Amygdala (tissue), 56 donors: ENCODE measurements around the gene IGFBPL1.
"Not testable (repeated sequence)": the region's sequence is repeated elsewhere in the genome, so short reads cannot be mapped to it uniquely, and the experiment has no call there.

Source experiments
- DNase-seq, 56 donors: peaks; one replicate each; lab custom pipeline; 2025; lab: John Stamatoyannopoulos, UW

Gene IGFBPL1

DNA sequence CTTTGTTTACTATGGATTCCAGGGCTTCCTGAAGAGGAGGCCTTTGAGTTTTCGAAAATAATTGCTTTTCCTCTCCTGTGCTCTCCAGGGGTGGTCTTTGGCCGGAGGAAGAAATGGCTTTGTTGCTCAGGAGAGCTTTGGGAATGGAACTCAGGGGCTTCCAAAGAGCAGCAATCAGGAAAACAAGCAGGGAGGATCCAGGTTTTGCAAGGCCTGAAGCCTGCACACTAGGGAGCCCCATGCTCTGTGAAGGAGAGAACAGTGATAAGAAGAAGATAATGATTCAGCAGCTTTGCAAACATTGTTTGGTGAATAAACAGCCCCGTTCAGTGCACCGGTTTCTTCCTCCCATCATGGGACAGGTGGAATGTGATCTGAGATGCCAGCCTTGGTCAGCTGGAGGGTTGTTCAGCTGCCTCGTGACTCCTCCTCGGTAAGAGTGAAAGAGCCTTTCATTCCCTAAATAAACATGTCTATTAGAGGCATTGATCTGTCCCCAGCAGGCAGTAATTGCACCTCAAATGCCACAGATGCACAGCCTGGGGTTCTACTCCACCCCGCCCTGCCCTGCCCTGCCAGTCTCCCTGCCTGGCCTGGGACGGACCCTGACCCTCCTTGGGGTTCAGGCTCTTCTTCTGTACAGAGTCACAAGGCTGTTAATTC, 43.3 kb downstream of the IGFBPL1 start:
- DNase-seq: peak in 1 of 56 donors; percentile 17

GRCh38 chr9:38380230-38380871, 43.9 kb downstream of the IGFBPL1 start:
- no peak for DNase-seq

DNA sequence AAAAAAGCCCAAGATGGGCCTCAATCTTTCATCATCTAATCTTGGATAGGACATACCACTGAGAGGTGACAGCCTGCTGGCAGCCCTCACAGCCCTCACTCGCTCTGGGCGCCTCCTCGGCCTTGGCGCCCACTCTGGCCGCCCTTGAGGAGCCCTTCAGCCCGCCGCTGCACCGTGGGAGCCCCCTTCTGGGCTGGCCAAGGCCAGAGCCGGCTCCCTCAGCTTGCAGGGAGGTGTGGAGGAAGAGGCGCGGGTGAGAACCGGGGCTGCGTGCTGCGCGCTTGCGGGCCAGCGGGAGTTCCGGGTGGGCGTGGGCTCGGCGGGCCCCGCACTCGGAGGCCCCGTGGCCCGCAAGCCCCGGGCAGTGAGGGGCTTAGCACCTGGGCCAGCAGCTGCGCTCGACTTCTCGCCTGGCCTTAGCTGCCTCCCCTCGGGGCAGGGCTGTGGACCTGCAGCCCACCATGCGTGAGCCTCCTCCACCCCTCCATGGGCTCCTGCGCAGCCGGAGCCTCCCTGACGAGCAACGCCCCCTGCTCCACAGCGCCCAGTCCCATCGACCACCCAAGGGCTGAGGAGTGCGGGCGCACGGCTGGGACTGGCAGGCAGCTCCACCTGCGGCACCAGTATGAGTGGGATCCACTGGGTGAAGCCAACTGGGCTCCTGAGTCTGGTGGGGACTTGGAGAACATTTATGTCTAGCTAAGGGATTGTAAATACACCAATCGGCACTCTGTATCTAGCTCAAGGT, 46.7 kb downstream of the IGFBPL1 start:
- DNase-seq: not testable (repeated sequence)

GRCh38 chr9:38376021-38376670, 48.1 kb downstream of the IGFBPL1 start:
- no peak for DNase-seq

DNA sequence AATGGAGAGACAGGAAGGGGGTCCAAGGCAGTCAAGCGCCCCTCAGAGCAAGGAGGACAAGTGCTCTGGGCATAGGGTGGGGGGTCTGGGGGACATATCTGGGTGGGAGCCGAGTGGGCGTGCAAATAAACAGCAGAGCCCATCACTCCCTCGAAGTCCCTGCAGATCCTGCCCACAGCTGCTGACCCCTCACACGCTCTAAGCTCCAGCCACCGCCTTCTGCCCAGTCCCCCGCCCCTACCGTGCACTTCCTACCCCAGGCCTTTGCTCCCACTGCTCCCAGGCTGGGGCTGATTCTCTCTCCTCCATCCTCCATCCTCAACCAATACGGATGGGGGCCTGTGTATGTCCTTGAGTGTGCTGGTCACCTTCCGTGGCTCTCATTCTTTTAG, 48.7 kb downstream of the IGFBPL1 start:
- no peak for DNase-seq

DNA sequence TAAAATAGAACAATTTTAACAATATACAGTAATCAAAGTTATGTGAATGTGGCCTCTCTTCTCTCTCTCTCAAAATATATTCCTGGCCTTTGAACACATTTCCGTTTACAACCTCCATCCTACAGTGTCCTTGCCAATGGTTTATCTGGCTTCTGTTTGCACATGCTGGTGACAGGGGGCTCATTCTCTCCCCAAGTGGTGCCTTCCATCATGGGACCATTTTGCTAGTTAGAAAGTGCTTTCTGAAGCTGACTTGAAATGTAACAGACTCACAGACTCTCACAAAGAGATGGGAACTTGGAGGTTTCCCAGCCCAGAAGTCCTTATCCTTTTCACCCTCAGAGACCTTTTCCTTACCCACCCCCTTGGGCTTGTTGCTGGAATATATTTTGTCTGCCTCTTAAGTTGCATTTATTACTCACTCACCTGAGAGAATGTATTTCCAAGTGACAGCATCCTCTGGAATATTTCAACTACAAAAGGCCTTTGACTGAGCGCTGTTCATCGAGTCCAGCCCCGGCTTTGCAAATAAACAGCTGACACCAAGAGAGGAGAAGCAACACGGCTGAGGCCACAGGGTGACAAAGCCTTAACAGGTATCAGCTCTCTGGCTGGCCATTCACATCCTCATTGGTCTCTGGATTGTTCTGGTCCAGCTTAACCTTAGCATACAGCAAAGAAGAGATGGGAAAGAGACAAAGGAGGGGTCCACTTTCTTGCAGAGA, 49.2 kb downstream of the IGFBPL1 start:
- DNase-seq: no peak

GRCh38 chr9:38373679-38374078, 50.6 kb downstream of the IGFBPL1 start:
- no peak for DNase-seq

GRCh38 chr9:38372762-38373619, 51.3 kb downstream of the IGFBPL1 start:
- no peak for DNase-seq

GRCh38 chr9:38371495-38371894, 52.8 kb downstream of the IGFBPL1 start:
- no peak for DNase-seq

GRCh38 chr9:38370176-38370575, 54.1 kb downstream of the IGFBPL1 start:
- no peak for DNase-seq

- DNase-seq: no peak
Observed at GRCh38 chr9:38368731-38369130, 55.5 kb downstream of the IGFBPL1 start.

DNA sequence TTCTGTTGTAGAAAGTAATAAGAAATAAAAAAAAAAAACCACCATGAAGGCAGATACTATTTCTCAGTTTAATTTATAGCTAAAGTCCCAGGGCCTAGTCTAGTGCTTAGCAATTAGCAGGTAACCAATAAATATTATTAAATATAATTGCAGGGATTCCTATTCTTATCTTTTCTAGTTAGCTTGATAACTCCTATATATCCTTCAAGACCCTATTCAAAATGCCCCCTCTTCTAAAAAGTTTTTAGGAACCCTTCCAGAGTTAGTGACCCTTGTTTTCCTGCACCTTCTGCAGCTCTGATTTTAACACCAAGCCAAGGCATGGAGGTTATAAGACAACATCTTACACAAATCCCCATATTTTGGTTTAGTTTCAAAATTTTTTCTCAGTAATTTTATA, 56.4 kb downstream of the IGFBPL1 start:
- no peak for DNase-seq

- DNase-seq: no peak
Observed at GRCh38 chr9:38363589-38363925, 60.7 kb downstream of the IGFBPL1 start.

DNA sequence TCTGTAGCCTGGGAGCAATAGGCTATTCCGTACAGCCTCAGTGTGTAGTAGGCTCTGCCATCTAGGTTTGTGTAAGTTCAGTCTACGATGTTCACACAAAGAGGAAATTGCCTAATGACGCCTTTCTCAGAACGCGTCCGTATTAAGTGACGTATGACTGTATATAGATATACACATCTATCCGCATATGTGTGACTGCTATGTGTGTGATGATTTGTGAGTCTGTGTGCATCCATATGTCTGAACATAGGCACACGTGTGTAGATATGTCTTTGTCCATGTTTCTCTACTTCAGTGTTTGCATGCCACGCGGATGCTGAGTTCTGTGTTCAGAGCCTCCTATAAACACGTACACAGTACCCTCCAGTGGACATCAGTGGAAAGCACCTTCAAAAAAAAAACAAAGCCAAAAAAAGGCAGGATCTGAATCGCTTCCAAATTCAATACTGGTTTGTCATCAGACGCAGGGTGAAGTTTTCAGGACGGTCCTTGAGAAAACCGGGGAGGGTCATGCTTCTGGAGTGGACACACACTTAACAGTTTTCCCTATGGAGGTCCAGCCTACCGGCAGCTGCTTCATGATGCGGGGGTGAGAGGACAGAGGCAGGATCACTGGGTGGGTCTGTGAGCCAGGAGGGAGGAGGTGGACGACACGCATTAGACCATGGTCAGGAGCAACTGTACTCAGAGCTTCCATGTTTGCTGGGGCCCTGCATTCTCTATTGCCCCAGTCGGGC, 61.2 kb downstream of the IGFBPL1 start:
- peak in 23 of 56 donors; percentile 9 to 64 (median 24) for DNase-seq

DNA sequence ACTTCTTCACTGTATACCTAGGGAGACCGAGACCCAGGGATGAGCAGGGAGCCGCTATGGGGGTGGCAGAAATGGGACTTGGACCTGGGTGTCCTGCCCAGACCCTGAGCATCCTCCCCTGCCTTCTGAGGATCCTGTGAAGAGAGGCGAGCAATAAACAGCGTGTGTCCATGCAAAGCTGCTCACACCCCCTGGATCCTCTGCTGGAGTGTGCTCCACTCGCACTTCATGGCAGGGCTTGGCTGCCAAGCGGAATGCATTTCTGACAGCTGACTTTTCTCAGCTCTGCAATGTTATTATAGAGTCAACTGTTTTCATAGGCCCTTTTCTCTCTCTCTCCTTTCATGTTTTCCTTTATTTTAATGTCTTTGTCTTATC, 62.8 kb downstream of the IGFBPL1 start:
- DNase-seq: no peak

GRCh38 chr9:38360839-38361472, 63.3 kb downstream of the IGFBPL1 start:
- DNase-seq: no peak

- no peak for DNase-seq
Observed at GRCh38 chr9:38359689-38360385, 64.4 kb downstream of the IGFBPL1 start.

DNA sequence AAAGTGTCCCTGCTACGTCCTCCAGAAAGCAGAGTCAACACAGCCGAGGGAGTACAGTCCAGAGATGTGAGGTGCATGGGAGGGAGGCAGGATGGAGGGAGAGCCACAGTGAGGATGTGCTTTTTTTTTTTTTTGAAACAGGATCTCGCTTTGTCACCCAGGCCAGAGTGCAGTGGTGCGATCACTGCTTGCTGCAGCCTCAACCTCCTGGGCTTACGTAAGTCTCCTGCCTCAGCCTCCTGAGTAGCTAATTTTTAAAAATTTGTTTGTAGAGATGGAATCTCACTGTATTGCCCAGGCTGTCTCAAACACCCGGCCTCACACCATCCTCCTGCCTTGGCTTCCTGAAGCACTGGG, 65.0 kb downstream of the IGFBPL1 start:
- no peak for DNase-seq
